Liver (tissue), 3 donors: ENCODE measurements around the gene STK33.

Source experiments
- EGR1 ChIP-seq, 2 donors: IDR thresholded peaks; 2 replicates each; pipeline ENCODE4 v1.6.1; 2016 to 2018; ENCODE audit warnings: antibody characterized with exemption in 2 of 2, low read depth in 2 of 2
- FOXA2 ChIP-seq: IDR thresholded peaks from 2 replicates; pipeline ENCODE4 v1.6.1; 2016; ENCODE audit warnings: antibody characterized with exemption
- GABPA ChIP-seq, 2 donors: IDR thresholded peaks in 1 of 2; conservative IDR thresholded peaks in 1 of 2; 2 replicates each; pipeline ENCODE4 v1.6.1; 2016; ENCODE audit warnings: antibody characterized with exemption in 2 of 2, mild to moderate bottlenecking in 1 of 2, moderate library complexity in 1 of 2
- HNF4G ChIP-seq: IDR thresholded peaks from 2 replicates; pipeline ENCODE4 v1.6.1; 2016; ENCODE audit warnings: antibody characterized with exemption
- JUND ChIP-seq, 2 donors: IDR thresholded peaks; 2 replicates each; pipeline ENCODE4 v1.6.1; 2016; ENCODE audit warnings: antibody characterized with exemption in 2 of 2
- RAD21 ChIP-seq, 2 donors: IDR thresholded peaks; 2 replicates each; pipeline ENCODE4 v1.6.1; 2016; ENCODE audit warnings: antibody characterized with exemption in 2 of 2, mild to moderate bottlenecking in 2 of 2
- RXRA ChIP-seq, 2 donors: IDR thresholded peaks; 2 replicates each; pipeline ENCODE4 v1.6.1; 2017 to 2018; ENCODE audit warnings: antibody characterized with exemption in 2 of 2, mild to moderate bottlenecking in 1 of 2
- SP1 ChIP-seq: IDR thresholded peaks from 2 replicates; pipeline ENCODE4 v1.6.1; 2018; ENCODE audit warnings: antibody characterized with exemption, mild to moderate bottlenecking
- TAF1 ChIP-seq: conservative IDR thresholded peaks from 2 replicates; pipeline ENCODE4 v1.6.1; 2016; ENCODE audit warnings: antibody characterized with exemption, mild to moderate bottlenecking
- TF ChIP-seq, protein P1 (sequence below): fragments of 150-350 bp; IDR thresholded peaks from 2 replicates; pipeline ENCODE4 v1.5.1; 2017; ENCODE audit warnings: improper control_type of control experiment, low read depth, low read length; ENCODE audit not compliant: missing input control
- TF ChIP-seq, protein P2 (sequence below): IDR thresholded peaks from 2 replicates; pipeline ENCODE4 v1.6.1; 2016; ENCODE audit warnings: antibody characterized with exemption, mild to moderate bottlenecking
- TF ChIP-seq, protein P3 (sequence below): IDR thresholded peaks from 2 replicates; pipeline ENCODE4 v1.6.1; 2016; ENCODE audit warnings: antibody characterized with exemption
- TF ChIP-seq, protein P4 (sequence below): IDR thresholded peaks from 2 replicates; pipeline ENCODE4 v1.6.1; 2016; ENCODE audit warnings: antibody characterized with exemption
- TF ChIP-seq, protein P5 (sequence below): IDR thresholded peaks from 2 replicates; pipeline ENCODE4 v1.6.1; 2016; ENCODE audit warnings: antibody characterized with exemption
- donor health status: healthy.
- donor health status: healthy.

DNA sequence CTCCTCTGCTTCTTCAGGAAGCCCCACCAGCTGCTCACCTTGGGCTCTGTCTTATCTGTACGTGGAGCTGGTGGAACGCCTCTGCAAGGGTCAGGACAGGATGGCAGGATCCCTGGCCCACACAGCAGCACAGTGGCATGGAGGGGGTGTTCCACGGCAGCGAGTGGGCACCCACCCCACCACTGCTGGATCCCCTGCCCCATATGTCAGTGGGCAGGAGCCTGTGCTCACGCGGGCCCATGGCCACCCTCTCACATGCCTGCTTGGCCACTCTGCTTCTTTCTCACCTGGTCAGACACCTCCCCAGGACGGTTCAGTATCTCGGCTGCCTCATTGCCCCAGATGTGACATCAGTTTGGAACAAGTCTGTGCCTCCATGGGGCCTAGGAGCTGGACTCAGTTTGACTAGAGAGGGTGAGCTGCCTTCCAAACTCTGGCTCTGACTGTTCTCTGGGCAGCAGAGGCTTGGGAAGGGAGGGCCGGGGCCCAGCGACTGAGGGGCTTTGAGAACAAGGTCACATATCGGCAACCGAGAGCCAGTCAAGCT is 232.3 kb downstream of the STK33 start:
- TF ChIP-seq EGR1 (IDR thresholded peaks at IDR 0.05; ENCODE audit: low read depth in 2 of 2) (no peak), RAD21 (IDR thresholded peaks at IDR 0.05) (no peak), RXRA (IDR thresholded peaks at IDR 0.05) (no peak), SP1 (no peak), GABPA (IDR thresholded peaks at IDR 0.05 in 1 of 2, conservative IDR thresholded peaks at IDR 0.05 in 1 of 2) (no peak), TAF1 (no peak), JUND (IDR thresholded peaks at IDR 0.05) (no peak), FOXA2 (no peak), HNF4G (no peak)
- TF ChIP-seq, protein P1, sequence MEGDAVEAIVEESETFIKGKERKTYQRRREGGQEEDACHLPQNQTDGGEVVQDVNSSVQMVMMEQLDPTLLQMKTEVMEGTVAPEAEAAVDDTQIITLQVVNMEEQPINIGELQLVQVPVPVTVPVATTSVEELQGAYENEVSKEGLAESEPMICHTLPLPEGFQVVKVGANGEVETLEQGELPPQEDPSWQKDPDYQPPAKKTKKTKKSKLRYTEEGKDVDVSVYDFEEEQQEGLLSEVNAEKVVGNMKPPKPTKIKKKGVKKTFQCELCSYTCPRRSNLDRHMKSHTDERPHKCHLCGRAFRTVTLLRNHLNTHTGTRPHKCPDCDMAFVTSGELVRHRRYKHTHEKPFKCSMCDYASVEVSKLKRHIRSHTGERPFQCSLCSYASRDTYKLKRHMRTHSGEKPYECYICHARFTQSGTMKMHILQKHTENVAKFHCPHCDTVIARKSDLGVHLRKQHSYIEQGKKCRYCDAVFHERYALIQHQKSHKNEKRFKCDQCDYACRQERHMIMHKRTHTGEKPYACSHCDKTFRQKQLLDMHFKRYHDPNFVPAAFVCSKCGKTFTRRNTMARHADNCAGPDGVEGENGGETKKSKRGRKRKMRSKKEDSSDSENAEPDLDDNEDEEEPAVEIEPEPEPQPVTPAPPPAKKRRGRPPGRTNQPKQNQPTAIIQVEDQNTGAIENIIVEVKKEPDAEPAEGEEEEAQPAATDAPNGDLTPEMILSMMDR: no peak
- TF ChIP-seq, protein P2, sequence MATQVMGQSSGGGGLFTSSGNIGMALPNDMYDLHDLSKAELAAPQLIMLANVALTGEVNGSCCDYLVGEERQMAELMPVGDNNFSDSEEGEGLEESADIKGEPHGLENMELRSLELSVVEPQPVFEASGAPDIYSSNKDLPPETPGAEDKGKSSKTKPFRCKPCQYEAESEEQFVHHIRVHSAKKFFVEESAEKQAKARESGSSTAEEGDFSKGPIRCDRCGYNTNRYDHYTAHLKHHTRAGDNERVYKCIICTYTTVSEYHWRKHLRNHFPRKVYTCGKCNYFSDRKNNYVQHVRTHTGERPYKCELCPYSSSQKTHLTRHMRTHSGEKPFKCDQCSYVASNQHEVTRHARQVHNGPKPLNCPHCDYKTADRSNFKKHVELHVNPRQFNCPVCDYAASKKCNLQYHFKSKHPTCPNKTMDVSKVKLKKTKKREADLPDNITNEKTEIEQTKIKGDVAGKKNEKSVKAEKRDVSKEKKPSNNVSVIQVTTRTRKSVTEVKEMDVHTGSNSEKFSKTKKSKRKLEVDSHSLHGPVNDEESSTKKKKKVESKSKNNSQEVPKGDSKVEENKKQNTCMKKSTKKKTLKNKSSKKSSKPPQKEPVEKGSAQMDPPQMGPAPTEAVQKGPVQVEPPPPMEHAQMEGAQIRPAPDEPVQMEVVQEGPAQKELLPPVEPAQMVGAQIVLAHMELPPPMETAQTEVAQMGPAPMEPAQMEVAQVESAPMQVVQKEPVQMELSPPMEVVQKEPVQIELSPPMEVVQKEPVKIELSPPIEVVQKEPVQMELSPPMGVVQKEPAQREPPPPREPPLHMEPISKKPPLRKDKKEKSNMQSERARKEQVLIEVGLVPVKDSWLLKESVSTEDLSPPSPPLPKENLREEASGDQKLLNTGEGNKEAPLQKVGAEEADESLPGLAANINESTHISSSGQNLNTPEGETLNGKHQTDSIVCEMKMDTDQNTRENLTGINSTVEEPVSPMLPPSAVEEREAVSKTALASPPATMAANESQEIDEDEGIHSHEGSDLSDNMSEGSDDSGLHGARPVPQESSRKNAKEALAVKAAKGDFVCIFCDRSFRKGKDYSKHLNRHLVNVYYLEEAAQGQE: no peak
- TF ChIP-seq, protein P3, sequence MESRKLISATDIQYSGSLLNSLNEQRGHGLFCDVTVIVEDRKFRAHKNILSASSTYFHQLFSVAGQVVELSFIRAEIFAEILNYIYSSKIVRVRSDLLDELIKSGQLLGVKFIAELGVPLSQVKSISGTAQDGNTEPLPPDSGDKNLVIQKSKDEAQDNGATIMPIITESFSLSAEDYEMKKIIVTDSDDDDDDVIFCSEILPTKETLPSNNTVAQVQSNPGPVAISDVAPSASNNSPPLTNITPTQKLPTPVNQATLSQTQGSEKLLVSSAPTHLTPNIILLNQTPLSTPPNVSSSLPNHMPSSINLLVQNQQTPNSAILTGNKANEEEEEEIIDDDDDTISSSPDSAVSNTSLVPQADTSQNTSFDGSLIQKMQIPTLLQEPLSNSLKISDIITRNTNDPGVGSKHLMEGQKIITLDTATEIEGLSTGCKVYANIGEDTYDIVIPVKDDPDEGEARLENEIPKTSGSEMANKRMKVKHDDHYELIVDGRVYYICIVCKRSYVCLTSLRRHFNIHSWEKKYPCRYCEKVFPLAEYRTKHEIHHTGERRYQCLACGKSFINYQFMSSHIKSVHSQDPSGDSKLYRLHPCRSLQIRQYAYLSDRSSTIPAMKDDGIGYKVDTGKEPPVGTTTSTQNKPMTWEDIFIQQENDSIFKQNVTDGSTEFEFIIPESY: no peak
- TF ChIP-seq, protein P4, sequence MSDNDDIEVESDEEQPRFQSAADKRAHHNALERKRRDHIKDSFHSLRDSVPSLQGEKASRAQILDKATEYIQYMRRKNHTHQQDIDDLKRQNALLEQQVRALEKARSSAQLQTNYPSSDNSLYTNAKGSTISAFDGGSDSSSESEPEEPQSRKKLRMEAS: no peak
- TF ChIP-seq, protein P5, sequence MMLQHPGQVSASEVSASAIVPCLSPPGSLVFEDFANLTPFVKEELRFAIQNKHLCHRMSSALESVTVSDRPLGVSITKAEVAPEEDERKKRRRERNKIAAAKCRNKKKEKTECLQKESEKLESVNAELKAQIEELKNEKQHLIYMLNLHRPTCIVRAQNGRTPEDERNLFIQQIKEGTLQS: no peak
